HepG2 (cell line): ENCODE data around the gene RIC3. TPM values are rescaled to one million over a fixed set of nuclear protein-coding genes. Genes with fewer than 3 reads are reported as not detected.

Experiments used
- ATAC-seq: fragments of 200-7000 bp; cut with Tn5 transposase; 3 replicates; pipeline ENCODE4 v1.9.1; 2020; ENCODE audit warnings: mild to moderate bottlenecking, moderate library complexity
- BruUV-seq: library from RNA; stranded (reverse); fragments of 400-500 nt; replicated peaks from 2 replicates; lab custom pipeline; 2021; lab: Mats Ljungman, UMichigan
- CTCF ChIA-PET: fragments of 300-600 bp; formaldehyde crosslinking; extraction: SDS; loops from one replicate; lab custom pipeline; 2021; ENCODE audit warnings: low total read pairs, inconsistent platforms, low intra/inter-chr PET ratio; lab: Yijun Ruan, JAX
- POLR2A ChIA-PET: fragments of 350-600 bp; sonication (Branson Sonifier 250); formaldehyde crosslinking; loops from one replicate; lab custom pipeline; 2020; ENCODE audit warnings: antibody characterized with exemption, inconsistent platforms; lab: Yijun Ruan, JAX
- DNase-seq: peaks from one replicate; pipeline ENCODE4 v3.0.0-alpha.2; 2015; ENCODE audit warnings: low spot score
- FAIRE-seq: peaks from 3 replicates; lab custom pipeline; 2011; peaks lifted over from hg19 to GRCh38; lab: Jason Lieb, UNC
- H2AFZ ChIP-seq: one replicate; pipeline ENCODE4 v1.6.1; 2011; ENCODE audit warnings: low read length, inconsistent platforms
- H3K27ac ChIP-seq: fragments of 300-600 bp; 3 replicates; pipeline ENCODE4 v1.8.0; 2011; ENCODE audit warnings: mixed run types, mild to moderate bottlenecking, mixed read lengths, low read length, inconsistent platforms; ENCODE audit not compliant: insufficient read depth; ENCODE audit errors: extremely low read length
- H3K27me3 ChIP-seq, 2 experiments: fragments of 200-600 bp in 1 of 2; 2 replicates in 1 of 2; 3 replicates in 1 of 2; pipeline versions ENCODE4 v1.6.0 to v1.8.0; 2011; ENCODE audit warnings: low read length in 2 of 2, mild to moderate bottlenecking in 2 of 2, moderate library complexity in 2 of 2, inconsistent platforms in 1 of 2; ENCODE audit not compliant: insufficient read depth in 2 of 2, control insufficient read depth in 1 of 2
- H3K36me3 ChIP-seq, 2 experiments: fragments of 200-600 bp in 1 of 2; replicated peaks in 1 of 2; 2 replicates in 1 of 2; 3 replicates in 1 of 2; pipeline versions ENCODE4 v1.5.1 to v1.8.0; 2011; ENCODE audit warnings: low read length in 2 of 2, inconsistent platforms in 1 of 2; ENCODE audit not compliant: insufficient read depth in 2 of 2, control insufficient read depth in 1 of 2
- H3K4me1 ChIP-seq: 2 replicates; pipeline ENCODE4 v1.5.1; 2012; ENCODE audit warnings: low read length, inconsistent platforms; ENCODE audit not compliant: insufficient read depth
- H3K4me2 ChIP-seq: 2 replicates; pipeline ENCODE4 v1.6.0; 2011; ENCODE audit warnings: low read depth, low read length, inconsistent platforms
- H3K4me3 ChIP-seq, 3 experiments: fragments of 200-600 bp in 1 of 3; sonication (generic), shearing (Covaris generic) in 1 of 3; replicated peaks in 1 of 3; 2 replicates each; pipeline ENCODE4 v1.5.1; 2011 to 2016; ENCODE audit warnings: low read length in 3 of 3, inconsistent platforms in 2 of 3, low read depth in 2 of 3, mild to moderate bottlenecking in 2 of 3, control low read depth in 1 of 3, mixed read lengths in 1 of 3; ENCODE audit not compliant: insufficient read depth in 1 of 3
- H3K79me2 ChIP-seq: one replicate; pipeline ENCODE4 v1.6.1; 2011; ENCODE audit warnings: low read length, inconsistent platforms; ENCODE audit not compliant: insufficient read depth
- H3K9ac ChIP-seq: 2 replicates; pipeline ENCODE4 v1.6.0; 2011; ENCODE audit warnings: mild to moderate bottlenecking, low read depth, low read length, inconsistent platforms; ENCODE audit not compliant: insufficient read depth
- H3K9me3 ChIP-seq: 2 replicates; pipeline ENCODE4 v1.5.1; 2012; ENCODE audit warnings: mild to moderate bottlenecking, low read length
- H4K20me1 ChIP-seq: 2 replicates; pipeline ENCODE4 v1.6.0; 2011; ENCODE audit warnings: inconsistent platforms, mild to moderate bottlenecking, low read length, moderate library complexity; ENCODE audit not compliant: insufficient read depth
- ISL2 ChIP-seq: sonication (generic); formaldehyde crosslinking; IDR thresholded peaks from 2 replicates; pipeline ENCODE4 v1.5.0; 2020; ENCODE audit warnings: missing genetic modification reagents
- TMF1 ChIP-seq: sonication (generic); formaldehyde crosslinking; IDR thresholded peaks from 2 replicates; pipeline ENCODE4 v1.8.1; 2022; ENCODE audit warnings: low read depth, missing genetic modification reagents
- ZMAT3 ChIP-seq: sonication (generic); formaldehyde crosslinking; conservative IDR thresholded peaks from 2 replicates; pipeline ENCODE4 v1.7.0; 2021; ENCODE audit warnings: missing genetic modification reagents
- ZNF230 ChIP-seq: sonication (generic); formaldehyde crosslinking; IDR thresholded peaks from 2 replicates; pipeline ENCODE4 v1.4.0; 2020; ENCODE audit warnings: mild to moderate bottlenecking, missing genetic modification reagents
- ZNF747 ChIP-seq: sonication (generic); formaldehyde crosslinking; IDR thresholded peaks from 2 replicates; pipeline ENCODE4 v1.8.1; 2023; ENCODE audit warnings: missing genetic modification reagents, mild to moderate bottlenecking, borderline replicate concordance
- WGBS: methylation state at CpG from one replicate; pipeline ENCODE4 v1.1.6; 2017; ENCODE audit warnings: low lambda C conversion rate; 5-methylcytosine and 5-hydroxymethylcytosine counted together
- in situ Hi-C: cut with HindIII; loops from 2 replicates; pipeline ENCODE4 v1.10.0; 2017; ENCODE audit warnings: low pct_unique_long_range_greater_than_20kb; ENCODE audit not compliant: extremely low pct_ligation_motif_present
- intact Hi-C: fragments of 100-400 bp; cut with micrococcal nuclease; formaldehyde crosslinking; loops from one replicate; pipeline ENCODE4 v1.10.0; 2022; ENCODE audit not compliant: unreplicated experiment
- polyA plus RNA-seq, 8 experiments: library from polyadenylated mRNA; depleted of rRNA in 3 of 8; stranded (reverse) in 7 of 8; unstranded in 1 of 8; fragments of >200 nt; fragmentation: Illumina TruSeq in 4 of 8; extraction: Trizol in 4 of 8; gene quantifications; 2 replicates each; pipeline versions ENCODE4 v1.2.1 to v1.2.3, GENCODE V29; 2011 to 2016; ENCODE audit warnings: low read depth in 4 of 8, missing spikeins in 1 of 8, mixed read lengths in 1 of 8; ENCODE audit not compliant: insufficient read depth in 1 of 8
- total RNA-seq, 5 experiments: library from RNA; depleted of rRNA; stranded (reverse); fragments of >200 nt; fragmentation: Illumina TruSeq; extraction: Trizol; gene quantifications; 2 replicates each; pipeline ENCODE4 v1.2.3, GENCODE V29; 2016; ENCODE audit warnings: low read depth in 1 of 5
- TF ChIP-seq, protein P1 (sequence below), 2 experiments: IDR thresholded peaks; 2 replicates each; pipeline ENCODE4 v1.6.1; 2011 to 2012; ENCODE audit warnings: low read length in 2 of 2, borderline replicate concordance in 1 of 2, low read depth in 1 of 2, mild to moderate bottlenecking in 1 of 2, moderate library complexity in 1 of 2
- TF ChIP-seq, protein P2 (sequence below): sonication (generic); formaldehyde crosslinking; conservative IDR thresholded peaks from 2 replicates; pipeline ENCODE4 v1.4.0; 2020; ENCODE audit warnings: missing genetic modification reagents

Gene RIC3
- total and polyA plus RNA-seq, 2 of the 13 experiments (the other 11 are each of a cell fraction or from before 2014, with no cell fraction given) = not detected

DNA sequence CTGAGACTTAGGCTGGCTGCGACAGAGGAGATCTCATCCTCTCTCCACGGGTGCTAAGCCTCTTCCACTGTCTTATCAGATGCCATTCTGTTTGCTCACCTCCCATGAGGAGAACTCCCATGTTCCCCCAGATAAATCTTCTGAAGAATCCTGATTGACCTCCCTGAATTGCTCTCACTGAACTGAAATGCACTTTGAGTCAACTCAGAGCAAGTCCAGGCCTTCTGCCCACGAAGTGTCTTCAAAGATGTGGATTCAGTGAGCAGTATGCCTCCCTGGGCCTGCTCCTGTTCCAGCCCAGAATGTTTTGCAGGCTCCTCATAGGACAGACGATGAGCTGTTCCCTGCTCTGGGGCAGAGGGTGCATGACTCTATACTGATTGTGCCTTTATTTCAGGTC is 70.5 kb downstream of the RIC3 start:
- H3K4me3 ChIP-seq = no peak overlapping the region
- no peak for FAIRE-seq
- WGBS = 89% methylated on average over 3 of the region's 4 CpGs

More for the DNA sequence above, 70.5 kb downstream of the RIC3 start:
- in situ Hi-C loops = loop anchor here (5.0 to 10.0 kb wide), 2 partner anchors 66 to 94 kb away; no protein-coding TSS in a partner anchor
- Histone ChIP-seq H3K79me2 (no peaks in the 10 kb centered on the region), H2AFZ (no peak overlapping the region), H3K9me3 (no peaks in the 10 kb centered on the region), H4K20me1 (no peaks in the 10 kb centered on the region), H3K27me3 (no peaks in the 10 kb centered on the region), H3K4me2 (no peak overlapping the region), H3K36me3 (peaks cover 3 to 8% of the 10 kb centered on the region in 2 experiments; a peak in 3 of 5 replicates), H3K27ac (no peak overlapping the region), H3K4me1 (no peaks in the 10 kb centered on the region), H3K9ac (no peak overlapping the region)
- DNase-seq (no peak), ATAC-seq (no peak)
- ChIA-PET POLR2A (interaction anchor here (1.4 kb wide), 1 partner anchor 92 kb away, joined by 4 read pairs; no protein-coding TSS in a partner anchor), CTCF (interaction anchor here (1.3 to 1.6 kb wide), 3 partner anchors 65 to 94 kb away, joined by 5 to 25 read pairs (median 18); no protein-coding TSS in a partner anchor)
- intact Hi-C loops = loop anchor here (5.0 to 10.0 kb wide), 2 partner anchors 204 to 1001 kb away; no protein-coding TSS in a partner anchor
- no TSS peak for BruUV-seq
- TF ChIP-seq ZNF230 (no peak), ZMAT3 (CRISPR knock-in tag) (no peak), ISL2 (CRISPR knock-in tag) (no peak), ZNF747 (CRISPR knock-in tag) (no peak), TMF1 (no peak)
- TF ChIP-seq, protein P1, sequence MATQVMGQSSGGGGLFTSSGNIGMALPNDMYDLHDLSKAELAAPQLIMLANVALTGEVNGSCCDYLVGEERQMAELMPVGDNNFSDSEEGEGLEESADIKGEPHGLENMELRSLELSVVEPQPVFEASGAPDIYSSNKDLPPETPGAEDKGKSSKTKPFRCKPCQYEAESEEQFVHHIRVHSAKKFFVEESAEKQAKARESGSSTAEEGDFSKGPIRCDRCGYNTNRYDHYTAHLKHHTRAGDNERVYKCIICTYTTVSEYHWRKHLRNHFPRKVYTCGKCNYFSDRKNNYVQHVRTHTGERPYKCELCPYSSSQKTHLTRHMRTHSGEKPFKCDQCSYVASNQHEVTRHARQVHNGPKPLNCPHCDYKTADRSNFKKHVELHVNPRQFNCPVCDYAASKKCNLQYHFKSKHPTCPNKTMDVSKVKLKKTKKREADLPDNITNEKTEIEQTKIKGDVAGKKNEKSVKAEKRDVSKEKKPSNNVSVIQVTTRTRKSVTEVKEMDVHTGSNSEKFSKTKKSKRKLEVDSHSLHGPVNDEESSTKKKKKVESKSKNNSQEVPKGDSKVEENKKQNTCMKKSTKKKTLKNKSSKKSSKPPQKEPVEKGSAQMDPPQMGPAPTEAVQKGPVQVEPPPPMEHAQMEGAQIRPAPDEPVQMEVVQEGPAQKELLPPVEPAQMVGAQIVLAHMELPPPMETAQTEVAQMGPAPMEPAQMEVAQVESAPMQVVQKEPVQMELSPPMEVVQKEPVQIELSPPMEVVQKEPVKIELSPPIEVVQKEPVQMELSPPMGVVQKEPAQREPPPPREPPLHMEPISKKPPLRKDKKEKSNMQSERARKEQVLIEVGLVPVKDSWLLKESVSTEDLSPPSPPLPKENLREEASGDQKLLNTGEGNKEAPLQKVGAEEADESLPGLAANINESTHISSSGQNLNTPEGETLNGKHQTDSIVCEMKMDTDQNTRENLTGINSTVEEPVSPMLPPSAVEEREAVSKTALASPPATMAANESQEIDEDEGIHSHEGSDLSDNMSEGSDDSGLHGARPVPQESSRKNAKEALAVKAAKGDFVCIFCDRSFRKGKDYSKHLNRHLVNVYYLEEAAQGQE (IDR thresholded peaks at IDR 0.05; ENCODE audit: borderline replicate concordance in 1 of 2, low read depth in 1 of 2, low read length in 2 of 2) = no peak
- TF ChIP-seq, protein P2, sequence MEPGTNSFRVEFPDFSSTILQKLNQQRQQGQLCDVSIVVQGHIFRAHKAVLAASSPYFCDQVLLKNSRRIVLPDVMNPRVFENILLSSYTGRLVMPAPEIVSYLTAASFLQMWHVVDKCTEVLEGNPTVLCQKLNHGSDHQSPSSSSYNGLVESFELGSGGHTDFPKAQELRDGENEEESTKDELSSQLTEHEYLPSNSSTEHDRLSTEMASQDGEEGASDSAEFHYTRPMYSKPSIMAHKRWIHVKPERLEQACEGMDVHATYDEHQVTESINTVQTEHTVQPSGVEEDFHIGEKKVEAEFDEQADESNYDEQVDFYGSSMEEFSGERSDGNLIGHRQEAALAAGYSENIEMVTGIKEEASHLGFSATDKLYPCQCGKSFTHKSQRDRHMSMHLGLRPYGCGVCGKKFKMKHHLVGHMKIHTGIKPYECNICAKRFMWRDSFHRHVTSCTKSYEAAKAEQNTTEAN (CRISPR knock-in tag) = no peak
